Stomach (tissue), 4 donors: ENCODE results near the gene PDCD7.

ENCODE experiments used
- CTCF ChIP-seq, 7 experiments: fragments of 450-650 bp in 4 of 7; fragments of 200-600 bp in 3 of 7; sonication (generic) in 3 of 7; IDR thresholded peaks; one replicate each; pipeline ENCODE4 v1.5.1; 2016 to 2019; ENCODE audit warnings: antibody characterized with exemption in 7 of 7, control low read depth in 2 of 7, mild to moderate bottlenecking in 1 of 7
- POLR2A ChIP-seq, 4 donors: fragments of 450-650 bp; IDR thresholded peaks; one replicate each; pipeline ENCODE4 v1.6.1; 2016; ENCODE audit warnings: antibody characterized with exemption in 4 of 4, control low read depth in 2 of 4, mild to moderate bottlenecking in 1 of 4, moderate library complexity in 1 of 4
- POLR2AphosphoS5 ChIP-seq, 3 donors: sonication (generic); formaldehyde crosslinking; IDR thresholded peaks; one replicate each; pipeline ENCODE4 v1.6.1; 2016; ENCODE audit warnings: antibody characterized with exemption in 3 of 3

- TF ChIP-seq CTCF (IDR thresholded peaks at IDR 0.05), result no peak
- TF ChIP-seq POLR2AphosphoS5 (IDR thresholded peaks at IDR 0.05), result no peak
- no peak for TF ChIP-seq POLR2A (IDR thresholded peaks at IDR 0.05)
Measured at GRCh38 chr15:65081270-65081669, 52.3 kb downstream of the PDCD7 start.
